Measurements from ENCODE around the gene ADGRD2.

ADGRD2 gene

GRCh38 chr9:124478354-124478753, 28.1 kb downstream of the ADGRD2 start:
- no peak for DNase-seq (ENCODE audit: low spot score)

GRCh38 chr9:124479371-124479770, 29.1 kb downstream of the ADGRD2 start:
- no peak for DNase-seq (ENCODE audit: low spot score)

- DNase-seq (ENCODE audit: low spot score) = no peak
These were observed 29.8 kb downstream of the ADGRD2 start for GRCh38 chr9:124479947-124480620.

- DNase-seq (ENCODE audit: low spot score) = peak; percentile 85
These were observed 30.4 kb downstream of the ADGRD2 start for GRCh38 chr9:124480621-124480981.

GRCh38 chr9:124481115-124481514, 30.9 kb downstream of the ADGRD2 start:
- no peak for DNase-seq (ENCODE audit: low spot score)

- DNase-seq (ENCODE audit: low spot score) = peak; percentile 92
These were observed 32.3 kb downstream of the ADGRD2 start for GRCh38 chr9:124482431-124483031.

GRCh38 chr9:124483481-124483880, 33.2 kb downstream of the ADGRD2 start:
- DNase-seq (ENCODE audit: low spot score) = no peak

- no peak for DNase-seq (ENCODE audit: low spot score)
These were observed 35.0 kb downstream of the ADGRD2 start for GRCh38 chr9:124485201-124485600.

- DNase-seq (ENCODE audit: low spot score) = no peak
These were observed 35.7 kb downstream of the ADGRD2 start for GRCh38 chr9:124485936-124486335.

GRCh38 chr9:124486778-124487259, 36.6 kb downstream of the ADGRD2 start:
- DNase-seq (ENCODE audit: low spot score) = no peak

- no peak for DNase-seq (ENCODE audit: low spot score)
These were observed 37.3 kb downstream of the ADGRD2 start for GRCh38 chr9:124487260-124488182.

GRCh38 chr9:124488641-124489210, 38.5 kb downstream of the ADGRD2 start:
- no peak for DNase-seq (ENCODE audit: low spot score)

GRCh38 chr9:124489222-124489621, 39.0 kb downstream of the ADGRD2 start:
- DNase-seq (ENCODE audit: low spot score) = no peak

- DNase-seq (ENCODE audit: low spot score) = no peak
These were observed 39.8 kb downstream of the ADGRD2 start for GRCh38 chr9:124490004-124490403.

- no peak for DNase-seq (ENCODE audit: low spot score)
These were observed 41.1 kb downstream of the ADGRD2 start for GRCh38 chr9:124491049-124491975.

GRCh38 chr9:124492818-124493217, 42.6 kb downstream of the ADGRD2 start:
- DNase-seq (ENCODE audit: low spot score) = no peak

GRCh38 chr9:124493218-124493617, 43.0 kb downstream of the ADGRD2 start:
- no peak for DNase-seq (ENCODE audit: low spot score)

- no peak for DNase-seq (ENCODE audit: low spot score)
These were observed 43.7 kb downstream of the ADGRD2 start for GRCh38 chr9:124493794-124494479.

GRCh38 chr9:124495126-124496074, 45.1 kb downstream of the ADGRD2 start:
- no peak for DNase-seq (ENCODE audit: low spot score)

- no peak for DNase-seq (ENCODE audit: low spot score)
These were observed 45.8 kb downstream of the ADGRD2 start for GRCh38 chr9:124496075-124496449.

Data from iPS-NIHi11 (cell line).